ENCODE measurements around the gene DSG1. TPM values are rescaled to one million over a fixed set of nuclear protein-coding genes. Genes with fewer than 3 reads are reported as not detected.

DSG1 gene
- total RNA-seq, 1 donor = not detected

- H3K27me3 ChIP-seq (ENCODE audit: insufficient read depth, low read length) = no peaks in the 10 kb centered on the region
- H3K4me3 ChIP-seq (ENCODE audit: low read length) = no peak overlapping the region
- H3K9me3 ChIP-seq (ENCODE audit: low read depth, low read length) = no peaks in the 10 kb centered on the region
- no peaks in the 10 kb centered on the region for H3K4me1 ChIP-seq (ENCODE audit: insufficient read depth, low read length)
Observed at GRCh38 chr18:31380912-31381311, 63.0 kb downstream of the DSG1 start.

- no peaks in the 10 kb centered on the region for H3K9me3 ChIP-seq (ENCODE audit: low read depth, low read length)
- no peaks in the 10 kb centered on the region for H3K4me1 ChIP-seq (ENCODE audit: insufficient read depth, low read length)
- H3K4me3 ChIP-seq (ENCODE audit: low read length) = no peak overlapping the region
- no peaks in the 10 kb centered on the region for H3K27me3 ChIP-seq (ENCODE audit: insufficient read depth, low read length)
Observed at GRCh38 chr18:31382107-31382506, 64.1 kb downstream of the DSG1 start.

GRCh38 chr18:31386741-31387140 lies 68.8 kb downstream of the DSG1 start:
- H3K9me3 ChIP-seq (ENCODE audit: low read depth, low read length) = no peaks in the 10 kb centered on the region
- H3K27me3 ChIP-seq (ENCODE audit: insufficient read depth, low read length) = no peaks in the 10 kb centered on the region
- no peak overlapping the region for H3K4me3 ChIP-seq (ENCODE audit: low read length)
- no peaks in the 10 kb centered on the region for H3K4me1 ChIP-seq (ENCODE audit: insufficient read depth, low read length)

GRCh38 chr18:31393286-31393685 lies 75.3 kb downstream of the DSG1 start:
- Histone ChIP-seq H3K4me1 (ENCODE audit: insufficient read depth, low read length) (no peaks in the 10 kb centered on the region), H3K4me3 (ENCODE audit: low read length) (no peak overlapping the region), H3K9me3 (ENCODE audit: low read depth, low read length) (no peaks in the 10 kb centered on the region), H3K27me3 (ENCODE audit: insufficient read depth, low read length) (no peaks in the 10 kb centered on the region)

GRCh38 chr18:31396796-31397612 lies 79.0 kb downstream of the DSG1 start:
- H3K27me3 ChIP-seq (ENCODE audit: insufficient read depth, low read length) = no peaks in the 10 kb centered on the region

GRCh38 chr18:31398191-31398590 lies 80.2 kb downstream of the DSG1 start:
- H3K4me1 ChIP-seq (ENCODE audit: insufficient read depth, low read length) = no peaks in the 10 kb centered on the region
- H3K9me3 ChIP-seq (ENCODE audit: low read depth, low read length) = no peaks in the 10 kb centered on the region
- H3K4me3 ChIP-seq (ENCODE audit: low read length) = no peak overlapping the region

More at GRCh38 chr18:31396796-31397612, 79.0 kb downstream of the DSG1 start:
- Histone ChIP-seq H3K9me3 (ENCODE audit: low read depth, low read length) (no peaks in the 10 kb centered on the region), H3K4me3 (ENCODE audit: low read length) (no peak overlapping the region), H3K4me1 (ENCODE audit: insufficient read depth, low read length) (no peaks in the 10 kb centered on the region)

GRCh38 chr18:31399306-31400032 lies 81.5 kb downstream of the DSG1 start:
- H3K27me3 ChIP-seq (ENCODE audit: insufficient read depth, low read length) = no peaks in the 10 kb centered on the region
- no peak overlapping the region for H3K4me3 ChIP-seq (ENCODE audit: low read length)
- no peaks in the 10 kb centered on the region for H3K4me1 ChIP-seq (ENCODE audit: insufficient read depth, low read length)
- no peaks in the 10 kb centered on the region for H3K9me3 ChIP-seq (ENCODE audit: low read depth, low read length)

More at GRCh38 chr18:31398191-31398590, 80.2 kb downstream of the DSG1 start:
- H3K27me3 ChIP-seq (ENCODE audit: insufficient read depth, low read length) = no peaks in the 10 kb centered on the region

GRCh38 chr18:31401156-31402025 lies 83.4 kb downstream of the DSG1 start:
- H3K27me3 ChIP-seq (ENCODE audit: insufficient read depth, low read length) = no peaks in the 10 kb centered on the region
- no peaks in the 10 kb centered on the region for H3K9me3 ChIP-seq (ENCODE audit: low read depth, low read length)
- no peak overlapping the region for H3K4me3 ChIP-seq (ENCODE audit: low read length)

GRCh38 chr18:31402026-31402373 lies 84.0 kb downstream of the DSG1 start:
- Histone ChIP-seq H3K4me3 (ENCODE audit: low read length) (no peak overlapping the region), H3K27me3 (ENCODE audit: insufficient read depth, low read length) (no peaks in the 10 kb centered on the region), H3K9me3 (ENCODE audit: low read depth, low read length) (no peaks in the 10 kb centered on the region), H3K4me1 (ENCODE audit: insufficient read depth, low read length) (no peaks in the 10 kb centered on the region)

More at GRCh38 chr18:31401156-31402025, 83.4 kb downstream of the DSG1 start:
- no peaks in the 10 kb centered on the region for H3K4me1 ChIP-seq (ENCODE audit: insufficient read depth, low read length)

- no peak overlapping the region for H3K4me3 ChIP-seq (ENCODE audit: low read length)
- H3K9me3 ChIP-seq (ENCODE audit: low read depth, low read length) = no peaks in the 10 kb centered on the region
- no peaks in the 10 kb centered on the region for H3K4me1 ChIP-seq (ENCODE audit: insufficient read depth, low read length)
- no peaks in the 10 kb centered on the region for H3K27me3 ChIP-seq (ENCODE audit: insufficient read depth, low read length)
Observed at GRCh38 chr18:31403409-31403808, 85.4 kb downstream of the DSG1 start.

Other genes starting within 250 kb of the DSG1 start
- 8.1 TPM for gene DSC2, start 215.7 kb upstream of the DSG1 start, total RNA-seq
- gene DSC1, start 155.3 kb upstream of the DSG1 start, total RNA-seq = 4.5 TPM
- gene DSG4, start 58.6 kb downstream of the DSG1 start, total RNA-seq = not detected
- gene DSG3, start 129.6 kb downstream of the DSG1 start, total RNA-seq = not detected
- 0.21 TPM for gene DSG2, start 180.0 kb downstream of the DSG1 start, total RNA-seq